ENCODE results near the gene NT5DC1.
"Not testable (repeated sequence)": the region's sequence is repeated elsewhere in the genome, so short reads cannot be mapped to it uniquely, and the experiment has no call there.

NT5DC1 gene

GRCh38 chr6:116280933-116281316 lies 180.3 kb downstream of the NT5DC1 start:
- peaks cover 4% of the 10 kb centered on the region for H3K36me3 ChIP-seq (ENCODE audit: control insufficient read depth, insufficient read depth, low read length)
- peak overlapping the region; percentile 98 for H3K4me3 ChIP-seq (ENCODE audit: low read length)
- H3K9ac ChIP-seq (ENCODE audit: low read length) = no peak overlapping the region
- H3K4me1 ChIP-seq (ENCODE audit: control insufficient read depth, insufficient read depth, low read length) = peaks cover 13% of the 10 kb centered on the region
- H3K27me3 ChIP-seq (ENCODE audit: control insufficient read depth, insufficient read depth, low read length) = no peaks in the 10 kb centered on the region
- H3K27ac ChIP-seq (ENCODE audit: low read depth, low read length) = peak overlapping the region; percentile 99

- Histone ChIP-seq H3K4me1 (ENCODE audit: control insufficient read depth, insufficient read depth, low read length) (peaks cover 9% of the 10 kb centered on the region), H3K4me3 (ENCODE audit: low read length) (no peak overlapping the region), H3K36me3 (ENCODE audit: control insufficient read depth, insufficient read depth, low read length) (peaks cover 4% of the 10 kb centered on the region), H3K27me3 (ENCODE audit: control insufficient read depth, insufficient read depth, low read length) (no peaks in the 10 kb centered on the region), H3K27ac (ENCODE audit: low read depth, low read length) (no peak overlapping the region), H3K9ac (ENCODE audit: low read length) (no peak overlapping the region)
Measured at GRCh38 chr6:116282698-116283097, 182.0 kb downstream of the NT5DC1 start.

DNA sequence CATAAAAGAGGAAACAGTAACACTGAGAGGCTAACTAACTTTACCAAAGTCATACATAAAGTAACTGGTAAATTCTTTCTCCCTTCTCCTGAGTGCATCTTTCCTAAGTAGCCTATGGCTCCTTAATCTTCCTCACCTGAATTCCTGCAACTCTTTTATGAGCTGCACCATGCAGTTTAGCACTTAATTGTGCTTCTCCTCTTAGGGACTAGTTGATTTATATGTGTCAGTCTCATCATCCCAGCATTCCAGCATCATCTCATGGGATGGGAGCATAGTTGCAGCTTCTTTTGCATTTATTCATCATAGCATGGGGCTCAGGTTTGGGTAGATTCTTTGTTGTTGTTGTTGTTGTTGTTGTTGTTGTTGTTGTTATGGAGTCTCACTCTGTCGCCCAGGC lies 182.5 kb downstream of the NT5DC1 start:
- Histone ChIP-seq H3K9ac (ENCODE audit: low read length) (no peak overlapping the region), H3K4me3 (ENCODE audit: low read length) (no peak overlapping the region), H3K27ac (ENCODE audit: low read depth, low read length) (no peak overlapping the region), H3K27me3 (ENCODE audit: control insufficient read depth, insufficient read depth, low read length) (no peaks in the 10 kb centered on the region), H3K4me1 (ENCODE audit: control insufficient read depth, insufficient read depth, low read length) (peaks cover 5% of the 10 kb centered on the region), H3K36me3 (ENCODE audit: control insufficient read depth, insufficient read depth, low read length) (peaks cover under 1% of the 10 kb centered on the region)

DNA sequence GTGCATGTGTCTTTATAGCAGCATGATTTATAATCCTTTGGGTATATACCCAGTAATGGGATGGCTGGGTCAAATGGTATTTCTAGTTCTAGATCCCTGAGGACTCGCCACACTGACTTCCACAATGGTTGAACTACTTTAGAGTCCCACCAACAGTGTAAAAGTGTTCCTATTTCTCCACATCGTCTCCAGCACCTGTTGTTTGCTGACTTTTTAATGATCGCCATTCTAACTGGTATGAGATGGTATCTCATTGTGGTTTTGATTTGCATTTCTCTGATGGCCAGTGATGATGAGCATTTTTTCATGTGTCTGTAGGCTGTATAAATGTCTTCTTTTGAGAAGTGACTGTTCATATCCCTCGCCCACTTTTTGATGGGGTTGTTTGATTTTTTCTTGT lies 184.3 kb downstream of the NT5DC1 start:
- H3K27me3 ChIP-seq (ENCODE audit: control insufficient read depth, insufficient read depth, low read length); H3K36me3 ChIP-seq (ENCODE audit: control insufficient read depth, insufficient read depth, low read length); H3K9ac ChIP-seq (ENCODE audit: low read length); H3K27ac ChIP-seq (ENCODE audit: low read depth, low read length); H3K4me3 ChIP-seq (ENCODE audit: low read length); H3K4me1 ChIP-seq (ENCODE audit: control insufficient read depth, insufficient read depth, low read length): not testable (repeated sequence)

- H3K4me1 ChIP-seq (ENCODE audit: control insufficient read depth, insufficient read depth, low read length) = no peaks in the 10 kb centered on the region
- H3K9ac ChIP-seq (ENCODE audit: low read length) = no peak overlapping the region
- no peaks in the 10 kb centered on the region for H3K27me3 ChIP-seq (ENCODE audit: control insufficient read depth, insufficient read depth, low read length)
- no peak overlapping the region for H3K4me3 ChIP-seq (ENCODE audit: low read length)
- no peak overlapping the region for H3K27ac ChIP-seq (ENCODE audit: low read depth, low read length)
- H3K36me3 ChIP-seq (ENCODE audit: control insufficient read depth, insufficient read depth, low read length) = no peaks in the 10 kb centered on the region
Measured at GRCh38 chr6:116286773-116287358, 186.2 kb downstream of the NT5DC1 start.

- Histone ChIP-seq H3K9ac (ENCODE audit: low read length) (no peak overlapping the region), H3K4me1 (ENCODE audit: control insufficient read depth, insufficient read depth, low read length) (no peaks in the 10 kb centered on the region), H3K27me3 (ENCODE audit: control insufficient read depth, insufficient read depth, low read length) (no peaks in the 10 kb centered on the region), H3K27ac (ENCODE audit: low read depth, low read length) (no peak overlapping the region), H3K36me3 (ENCODE audit: control insufficient read depth, insufficient read depth, low read length) (no peaks in the 10 kb centered on the region), H3K4me3 (ENCODE audit: low read length) (no peak overlapping the region)
Measured at GRCh38 chr6:116287689-116288282, 187.1 kb downstream of the NT5DC1 start.

DNA sequence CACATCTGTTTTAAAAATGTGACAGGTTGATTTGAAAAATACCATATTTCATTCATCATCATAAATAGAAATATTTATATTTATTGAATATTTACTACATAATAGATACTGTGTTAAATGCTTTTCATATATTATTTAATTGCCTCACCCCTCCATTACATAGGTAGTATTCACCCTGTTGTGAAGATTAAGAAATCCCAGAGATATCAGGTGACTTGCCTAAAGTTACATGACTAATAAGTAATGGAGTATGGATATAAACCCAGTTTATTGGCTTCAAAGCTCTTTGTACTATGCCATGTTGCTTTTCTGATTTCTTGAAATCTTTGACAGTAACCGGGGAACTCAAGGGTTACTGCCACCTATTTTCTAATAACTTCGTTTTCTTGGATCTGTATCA lies 189.2 kb downstream of the NT5DC1 start:
- Histone ChIP-seq H3K27me3 (ENCODE audit: control insufficient read depth, insufficient read depth, low read length) (no peaks in the 10 kb centered on the region), H3K36me3 (ENCODE audit: control insufficient read depth, insufficient read depth, low read length) (no peaks in the 10 kb centered on the region), H3K4me3 (ENCODE audit: low read length) (no peak overlapping the region), H3K9ac (ENCODE audit: low read length) (no peak overlapping the region), H3K27ac (ENCODE audit: low read depth, low read length) (no peak overlapping the region), H3K4me1 (ENCODE audit: control insufficient read depth, insufficient read depth, low read length) (no peaks in the 10 kb centered on the region)

GRCh38 chr6:116290799-116291198 lies 190.1 kb downstream of the NT5DC1 start:
- no peaks in the 10 kb centered on the region for H3K4me1 ChIP-seq (ENCODE audit: control insufficient read depth, insufficient read depth, low read length)
- no peak overlapping the region for H3K27ac ChIP-seq (ENCODE audit: low read depth, low read length)
- H3K4me3 ChIP-seq (ENCODE audit: low read length) = no peak overlapping the region
- H3K9ac ChIP-seq (ENCODE audit: low read length) = no peak overlapping the region
- H3K36me3 ChIP-seq (ENCODE audit: control insufficient read depth, insufficient read depth, low read length) = no peaks in the 10 kb centered on the region
- H3K27me3 ChIP-seq (ENCODE audit: control insufficient read depth, insufficient read depth, low read length) = no peaks in the 10 kb centered on the region

- Histone ChIP-seq H3K4me1 (ENCODE audit: control insufficient read depth, insufficient read depth, low read length) (no peaks in the 10 kb centered on the region), H3K9ac (ENCODE audit: low read length) (no peak overlapping the region), H3K4me3 (ENCODE audit: low read length) (no peak overlapping the region), H3K27ac (ENCODE audit: low read depth, low read length) (no peak overlapping the region), H3K36me3 (ENCODE audit: control insufficient read depth, insufficient read depth, low read length) (no peaks in the 10 kb centered on the region), H3K27me3 (ENCODE audit: control insufficient read depth, insufficient read depth, low read length) (no peaks in the 10 kb centered on the region)
Measured at GRCh38 chr6:116291701-116292396, 191.2 kb downstream of the NT5DC1 start.

DNA sequence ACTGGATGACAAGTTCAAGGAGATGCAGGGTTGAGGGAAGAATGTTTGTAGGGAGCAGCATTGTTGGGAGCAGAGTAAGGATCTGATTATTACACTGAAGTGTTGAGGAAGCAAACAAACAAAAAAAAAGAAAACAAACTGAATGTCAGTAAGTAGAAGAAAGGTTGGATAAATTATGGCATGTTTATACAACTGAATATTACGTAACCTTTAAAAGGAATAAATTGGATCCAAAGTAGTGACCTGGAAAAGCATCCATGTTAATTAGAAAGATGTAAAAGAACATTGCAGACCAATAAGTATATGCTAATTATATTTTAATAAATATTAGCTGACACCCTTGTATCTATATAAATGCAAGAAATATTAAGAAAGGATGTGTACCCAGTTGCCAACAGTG lies 191.9 kb downstream of the NT5DC1 start:
- Histone ChIP-seq H3K4me3 (ENCODE audit: low read length) (no peak overlapping the region), H3K4me1 (ENCODE audit: control insufficient read depth, insufficient read depth, low read length) (no peaks in the 10 kb centered on the region), H3K9ac (ENCODE audit: low read length) (no peak overlapping the region), H3K36me3 (ENCODE audit: control insufficient read depth, insufficient read depth, low read length) (no peaks in the 10 kb centered on the region), H3K27ac (ENCODE audit: low read depth, low read length) (no peak overlapping the region), H3K27me3 (ENCODE audit: control insufficient read depth, insufficient read depth, low read length) (no peaks in the 10 kb centered on the region)

DNA sequence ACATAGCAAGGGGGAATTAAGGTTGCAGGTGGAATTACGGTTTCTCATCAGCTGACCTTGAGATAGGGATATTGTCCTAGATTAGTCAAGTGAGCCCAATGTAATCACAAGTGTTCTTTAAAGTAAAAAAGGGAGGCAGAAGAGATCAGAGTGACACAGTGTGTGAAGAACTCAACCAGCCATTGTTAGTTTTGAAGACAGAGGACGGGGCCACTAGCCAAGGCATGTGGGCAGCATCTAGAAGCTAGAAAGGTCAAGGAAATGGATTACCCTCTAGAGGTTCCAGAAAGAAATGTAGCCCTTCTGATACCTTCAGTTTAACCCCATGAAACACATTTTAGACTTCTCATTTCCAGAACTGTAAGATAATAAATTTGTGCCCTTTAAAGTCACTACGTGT lies 197.6 kb downstream of the NT5DC1 start:
- Histone ChIP-seq H3K36me3 (ENCODE audit: control insufficient read depth, insufficient read depth, low read length) (no peaks in the 10 kb centered on the region), H3K27ac (ENCODE audit: low read depth, low read length) (no peak overlapping the region), H3K4me1 (ENCODE audit: control insufficient read depth, insufficient read depth, low read length) (no peaks in the 10 kb centered on the region), H3K9ac (ENCODE audit: low read length) (no peak overlapping the region), H3K4me3 (ENCODE audit: low read length) (no peak overlapping the region), H3K27me3 (ENCODE audit: control insufficient read depth, insufficient read depth, low read length) (no peaks in the 10 kb centered on the region)

GRCh38 chr6:116298973-116299372 lies 198.3 kb downstream of the NT5DC1 start:
- Histone ChIP-seq H3K27ac (ENCODE audit: low read depth, low read length) (no peak overlapping the region), H3K27me3 (ENCODE audit: control insufficient read depth, insufficient read depth, low read length) (no peaks in the 10 kb centered on the region), H3K4me3 (ENCODE audit: low read length) (no peak overlapping the region), H3K36me3 (ENCODE audit: control insufficient read depth, insufficient read depth, low read length) (no peaks in the 10 kb centered on the region), H3K4me1 (ENCODE audit: control insufficient read depth, insufficient read depth, low read length) (no peaks in the 10 kb centered on the region), H3K9ac (ENCODE audit: low read length) (no peak overlapping the region)

All from rectal smooth muscle tissue (tissue), 1 donor.